ENCODE data around the gene HTATIP2. TPM values are rescaled to one million over a fixed set of nuclear protein-coding genes. Genes with fewer than 3 reads are reported as not detected.

The HTATIP2 gene
- total and polyA plus RNA-seq, 4 donors = 16.5 to 93.6 (median 64.1) TPM

DNA sequence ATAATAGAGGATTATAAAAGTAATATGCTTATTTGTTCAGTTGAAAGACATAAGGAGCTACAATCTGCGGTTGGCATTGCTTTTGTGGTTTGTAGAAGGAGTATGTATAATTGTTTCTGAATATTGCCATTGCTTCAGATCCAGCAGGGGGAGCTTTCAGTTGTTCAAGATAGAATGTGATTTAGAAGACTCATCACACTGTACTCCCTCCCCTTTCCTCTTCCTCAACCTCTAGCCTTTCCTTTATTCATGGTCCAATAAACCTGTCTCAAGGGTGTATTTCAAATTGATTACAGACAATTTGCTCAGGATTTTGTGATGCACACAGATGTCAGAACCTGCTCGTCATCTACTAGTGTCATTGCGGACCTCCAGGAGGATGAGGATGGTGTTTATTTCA is 33.8 kb downstream of the HTATIP2 start (continued):
- TF ChIP-seq, protein P1, sequence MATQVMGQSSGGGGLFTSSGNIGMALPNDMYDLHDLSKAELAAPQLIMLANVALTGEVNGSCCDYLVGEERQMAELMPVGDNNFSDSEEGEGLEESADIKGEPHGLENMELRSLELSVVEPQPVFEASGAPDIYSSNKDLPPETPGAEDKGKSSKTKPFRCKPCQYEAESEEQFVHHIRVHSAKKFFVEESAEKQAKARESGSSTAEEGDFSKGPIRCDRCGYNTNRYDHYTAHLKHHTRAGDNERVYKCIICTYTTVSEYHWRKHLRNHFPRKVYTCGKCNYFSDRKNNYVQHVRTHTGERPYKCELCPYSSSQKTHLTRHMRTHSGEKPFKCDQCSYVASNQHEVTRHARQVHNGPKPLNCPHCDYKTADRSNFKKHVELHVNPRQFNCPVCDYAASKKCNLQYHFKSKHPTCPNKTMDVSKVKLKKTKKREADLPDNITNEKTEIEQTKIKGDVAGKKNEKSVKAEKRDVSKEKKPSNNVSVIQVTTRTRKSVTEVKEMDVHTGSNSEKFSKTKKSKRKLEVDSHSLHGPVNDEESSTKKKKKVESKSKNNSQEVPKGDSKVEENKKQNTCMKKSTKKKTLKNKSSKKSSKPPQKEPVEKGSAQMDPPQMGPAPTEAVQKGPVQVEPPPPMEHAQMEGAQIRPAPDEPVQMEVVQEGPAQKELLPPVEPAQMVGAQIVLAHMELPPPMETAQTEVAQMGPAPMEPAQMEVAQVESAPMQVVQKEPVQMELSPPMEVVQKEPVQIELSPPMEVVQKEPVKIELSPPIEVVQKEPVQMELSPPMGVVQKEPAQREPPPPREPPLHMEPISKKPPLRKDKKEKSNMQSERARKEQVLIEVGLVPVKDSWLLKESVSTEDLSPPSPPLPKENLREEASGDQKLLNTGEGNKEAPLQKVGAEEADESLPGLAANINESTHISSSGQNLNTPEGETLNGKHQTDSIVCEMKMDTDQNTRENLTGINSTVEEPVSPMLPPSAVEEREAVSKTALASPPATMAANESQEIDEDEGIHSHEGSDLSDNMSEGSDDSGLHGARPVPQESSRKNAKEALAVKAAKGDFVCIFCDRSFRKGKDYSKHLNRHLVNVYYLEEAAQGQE (IDR thresholded peaks at IDR 0.05) = no peak

DNA sequence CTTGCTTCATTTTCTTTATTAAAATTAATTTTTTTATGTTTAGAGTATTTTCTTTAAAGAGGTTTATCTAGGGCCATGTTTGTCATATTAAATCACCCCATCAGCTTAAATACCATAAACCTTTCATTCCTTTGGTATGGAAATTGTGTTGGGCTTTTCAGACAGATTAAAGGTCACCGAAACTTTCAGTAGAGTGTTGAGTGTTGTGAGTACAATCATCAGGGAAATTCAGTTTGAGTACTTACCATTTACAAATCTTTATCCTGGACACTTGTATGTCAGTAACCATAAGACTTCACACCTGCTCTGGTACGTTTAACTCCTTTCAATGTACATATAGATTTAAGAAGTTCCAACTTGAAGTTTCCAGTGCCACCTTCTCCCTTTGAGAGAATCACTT is 36.0 kb downstream of the HTATIP2 start:
- no peak overlapping the region for H3K9ac ChIP-seq (ENCODE audit: low read depth in 1 of 2, low read length in 2 of 2)
- 92% methylated on average over 2 of the region's 2 CpGs for WGBS
- no peaks in the 10 kb centered on the region for H3K4me1 ChIP-seq (ENCODE audit: control insufficient read depth in 4 of 4, insufficient read depth in 4 of 4, low read length in 3 of 4)
- no peaks in the 10 kb centered on the region for H3K27me3 ChIP-seq (ENCODE audit: control insufficient read depth in 4 of 4, insufficient read depth in 4 of 4, low read length in 3 of 4)
- TF ChIP-seq YY1 (IDR thresholded peaks at IDR 0.05) = no peak
- no peak for TF ChIP-seq HNF4A (conservative IDR thresholded peaks at IDR 0.05)
- no peak for TF ChIP-seq RXRA (IDR thresholded peaks at IDR 0.05)
- TF ChIP-seq RAD21 (IDR thresholded peaks at IDR 0.05) = no peak
- TF ChIP-seq JUND (IDR thresholded peaks at IDR 0.05) = no peak
- TF ChIP-seq, protein P2, sequence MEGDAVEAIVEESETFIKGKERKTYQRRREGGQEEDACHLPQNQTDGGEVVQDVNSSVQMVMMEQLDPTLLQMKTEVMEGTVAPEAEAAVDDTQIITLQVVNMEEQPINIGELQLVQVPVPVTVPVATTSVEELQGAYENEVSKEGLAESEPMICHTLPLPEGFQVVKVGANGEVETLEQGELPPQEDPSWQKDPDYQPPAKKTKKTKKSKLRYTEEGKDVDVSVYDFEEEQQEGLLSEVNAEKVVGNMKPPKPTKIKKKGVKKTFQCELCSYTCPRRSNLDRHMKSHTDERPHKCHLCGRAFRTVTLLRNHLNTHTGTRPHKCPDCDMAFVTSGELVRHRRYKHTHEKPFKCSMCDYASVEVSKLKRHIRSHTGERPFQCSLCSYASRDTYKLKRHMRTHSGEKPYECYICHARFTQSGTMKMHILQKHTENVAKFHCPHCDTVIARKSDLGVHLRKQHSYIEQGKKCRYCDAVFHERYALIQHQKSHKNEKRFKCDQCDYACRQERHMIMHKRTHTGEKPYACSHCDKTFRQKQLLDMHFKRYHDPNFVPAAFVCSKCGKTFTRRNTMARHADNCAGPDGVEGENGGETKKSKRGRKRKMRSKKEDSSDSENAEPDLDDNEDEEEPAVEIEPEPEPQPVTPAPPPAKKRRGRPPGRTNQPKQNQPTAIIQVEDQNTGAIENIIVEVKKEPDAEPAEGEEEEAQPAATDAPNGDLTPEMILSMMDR (IDR thresholded peaks at IDR 0.05; ENCODE audit: low read depth, low read length, missing input control) = no peak
- TF ChIP-seq, protein P3, sequence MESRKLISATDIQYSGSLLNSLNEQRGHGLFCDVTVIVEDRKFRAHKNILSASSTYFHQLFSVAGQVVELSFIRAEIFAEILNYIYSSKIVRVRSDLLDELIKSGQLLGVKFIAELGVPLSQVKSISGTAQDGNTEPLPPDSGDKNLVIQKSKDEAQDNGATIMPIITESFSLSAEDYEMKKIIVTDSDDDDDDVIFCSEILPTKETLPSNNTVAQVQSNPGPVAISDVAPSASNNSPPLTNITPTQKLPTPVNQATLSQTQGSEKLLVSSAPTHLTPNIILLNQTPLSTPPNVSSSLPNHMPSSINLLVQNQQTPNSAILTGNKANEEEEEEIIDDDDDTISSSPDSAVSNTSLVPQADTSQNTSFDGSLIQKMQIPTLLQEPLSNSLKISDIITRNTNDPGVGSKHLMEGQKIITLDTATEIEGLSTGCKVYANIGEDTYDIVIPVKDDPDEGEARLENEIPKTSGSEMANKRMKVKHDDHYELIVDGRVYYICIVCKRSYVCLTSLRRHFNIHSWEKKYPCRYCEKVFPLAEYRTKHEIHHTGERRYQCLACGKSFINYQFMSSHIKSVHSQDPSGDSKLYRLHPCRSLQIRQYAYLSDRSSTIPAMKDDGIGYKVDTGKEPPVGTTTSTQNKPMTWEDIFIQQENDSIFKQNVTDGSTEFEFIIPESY (IDR thresholded peaks at IDR 0.05) = no peak
- TF ChIP-seq, protein P4, sequence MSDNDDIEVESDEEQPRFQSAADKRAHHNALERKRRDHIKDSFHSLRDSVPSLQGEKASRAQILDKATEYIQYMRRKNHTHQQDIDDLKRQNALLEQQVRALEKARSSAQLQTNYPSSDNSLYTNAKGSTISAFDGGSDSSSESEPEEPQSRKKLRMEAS (IDR thresholded peaks at IDR 0.05) = no peak
- TF ChIP-seq SP1 (IDR thresholded peaks at IDR 0.05) = no peak
- no peak for TF ChIP-seq EGR1 (IDR thresholded peaks at IDR 0.05; ENCODE audit: low read depth in 2 of 2)
- no peak for TF ChIP-seq TAF1 (conservative IDR thresholded peaks at IDR 0.05)
- no peak for TF ChIP-seq NR2F2 (IDR thresholded peaks at IDR 0.05)
- no peak for TF ChIP-seq FOXA2 (IDR thresholded peaks at IDR 0.05)
- TF ChIP-seq, protein P5, sequence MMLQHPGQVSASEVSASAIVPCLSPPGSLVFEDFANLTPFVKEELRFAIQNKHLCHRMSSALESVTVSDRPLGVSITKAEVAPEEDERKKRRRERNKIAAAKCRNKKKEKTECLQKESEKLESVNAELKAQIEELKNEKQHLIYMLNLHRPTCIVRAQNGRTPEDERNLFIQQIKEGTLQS (IDR thresholded peaks at IDR 0.05) = no peak
- no peak for TF ChIP-seq FOXA1 (IDR thresholded peaks at IDR 0.05)
- TF ChIP-seq GABPA (IDR thresholded peaks at IDR 0.05 in 1 of 2, conservative IDR thresholded peaks at IDR 0.05 in 1 of 2) = no peak
- TF ChIP-seq HNF4G (IDR thresholded peaks at IDR 0.05) = no peak
- no peak overlapping the region for H3K27ac ChIP-seq (ENCODE audit: low read depth in 1 of 2, low read length in 2 of 2)
- H3K36me3 ChIP-seq (ENCODE audit: control insufficient read depth in 4 of 4, insufficient read depth in 3 of 4, low read depth in 1 of 4, low read length in 3 of 4) = peaks cover 0 to 11% (median 8%) of the 10 kb centered on the region in 4 donors
- no peak for DNase-seq (ENCODE audit: low spot score)
- H3K4me3 ChIP-seq (ENCODE audit: low read depth in 1 of 3, low read length in 3 of 3) = no peak overlapping the region
- H3K9me3 ChIP-seq (ENCODE audit: control insufficient read depth in 4 of 4, low read length in 3 of 4) = no peaks in the 10 kb centered on the region
